Activated CD4-positive, alpha-beta T cell treated with anti-CD3 and anti-CD28 coated beads, Interleukin-2, amount 10 ng/mL, durations not matched to agents 24 days and 14 days (primary cell): ENCODE results near the gene MTMR10. TPM values are rescaled to one million over a fixed set of nuclear protein-coding genes. Genes with fewer than 3 reads are reported as not detected.

Source experiments
- DNase-seq: peaks from one replicate; pipeline ENCODE4 v3.0.0; 2022
- H3K27ac Mint-ChIP-seq: one replicate; pipeline ENCODE4 v1.8.0; 2022; ENCODE audit warnings: mild to moderate bottlenecking, mixed read lengths
- H3K27me3 Mint-ChIP-seq: one replicate; pipeline ENCODE4 v1.8.0; 2022; ENCODE audit warnings: mixed read lengths
- H3K36me3 Mint-ChIP-seq: one replicate; pipeline ENCODE4 v1.8.0; 2022; ENCODE audit warnings: low read depth, mild to moderate bottlenecking, mixed read lengths
- H3K4me1 Mint-ChIP-seq: one replicate; pipeline ENCODE4 v1.8.0; 2021; ENCODE audit warnings: mixed read lengths
- H3K4me3 Mint-ChIP-seq: one replicate; pipeline ENCODE4 v1.8.0; 2022; ENCODE audit warnings: mild to moderate bottlenecking, moderate library complexity, mixed read lengths
- H3K9me3 Mint-ChIP-seq: one replicate; pipeline ENCODE4 v1.8.0; 2021; ENCODE audit warnings: mixed read lengths
- intact Hi-C: fragments of 100-400 bp; cut with micrococcal nuclease; formaldehyde crosslinking; loops from one replicate; pipeline ENCODE4 v1.15.1; 2023
- total RNA-seq: library from RNA; stranded (reverse); gene quantifications from 2 replicates; pipeline ENCODE4 v1.2.3, GENCODE V29; 2022

Gene MTMR10
- total RNA-seq = 11.3 and 12.3 TPM in 2 replicates

DNA sequence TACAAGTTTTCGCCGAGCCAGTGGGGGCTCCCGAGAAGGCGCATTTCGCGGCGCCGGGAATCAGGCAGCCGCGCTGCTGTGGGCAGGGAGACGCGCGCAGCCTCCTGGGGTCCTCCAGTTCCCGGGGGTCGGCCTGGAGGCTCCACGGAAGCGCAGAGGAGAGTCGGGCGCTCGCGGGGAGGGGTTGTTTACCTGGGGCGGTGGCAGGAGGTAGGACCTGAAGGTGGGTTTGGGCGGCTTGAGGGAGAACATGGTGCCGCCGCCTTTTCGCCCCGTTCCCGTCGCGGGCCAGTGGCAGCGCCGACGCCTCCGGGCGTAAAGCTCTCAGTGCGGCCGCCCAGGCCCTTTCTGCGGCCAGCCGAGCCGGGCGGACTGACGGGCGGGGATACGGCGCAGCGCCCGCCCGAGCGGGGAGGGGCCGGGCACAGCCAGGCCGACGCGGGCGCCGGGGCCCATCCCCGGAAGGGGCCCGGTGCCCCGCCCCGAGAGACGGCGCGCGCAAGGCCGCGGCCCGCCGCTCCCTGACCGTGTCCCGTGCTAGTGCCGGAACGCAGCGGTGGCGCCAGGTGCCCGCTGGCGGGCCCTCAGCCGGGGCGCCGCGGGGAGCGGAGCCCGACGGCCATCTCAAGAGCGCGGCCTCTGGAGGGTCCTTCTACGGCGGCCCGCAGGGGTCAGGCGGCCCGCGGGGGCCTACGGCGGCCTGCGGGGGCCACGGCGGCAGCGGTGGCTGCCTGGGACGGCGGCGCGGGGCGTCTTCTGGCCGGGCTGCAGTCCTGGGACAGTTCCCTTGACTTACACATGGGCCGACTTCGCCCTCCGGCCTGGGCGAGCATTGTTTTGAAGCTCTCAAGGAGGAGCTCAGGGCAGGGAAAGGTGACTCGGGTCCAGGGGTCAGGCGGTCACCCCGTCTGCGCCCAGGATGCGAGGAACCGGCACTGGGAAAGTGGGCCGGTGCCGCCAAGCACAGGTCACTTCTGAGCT lies at the start of gene MTMR10:
Gene MTMR10, minus strand, starts transcription at position 374 of the 981 bp plus-strand sequence. Its CDS starts 122 bp downstream, at position 252.
- peaks cover 8% of the 10 kb centered on the region for H3K36me3 Mint-ChIP-seq

GRCh38 chr15:31040611-31041010 lies 49.2 kb upstream of the MTMR10 start:
- H3K9me3 Mint-ChIP-seq = no peaks in the 10 kb centered on the region
- no peak overlapping the region for H3K27ac Mint-ChIP-seq
- H3K4me1 Mint-ChIP-seq = no peaks in the 10 kb centered on the region
- H3K4me3 Mint-ChIP-seq = no peak overlapping the region
- no peak for DNase-seq
- H3K36me3 Mint-ChIP-seq = no peaks in the 10 kb centered on the region
- H3K27me3 Mint-ChIP-seq = peaks cover 10% of the 10 kb centered on the region
- intact Hi-C loops = no loop called here

More for the DNA sequence above, at the start of gene MTMR10:
- H3K4me1 Mint-ChIP-seq = peaks cover 22% of the 10 kb centered on the region
- DNase-seq = peak; percentile 94
- intact Hi-C loops = loop anchor here (1.0 to 5.0 kb wide), 6 partner anchors 87 to 881 kb away; partner anchors contain the start of genes KLF13 and OTUD7A
- peaks cover 14% of the 10 kb centered on the region for H3K27me3 Mint-ChIP-seq
- peak within 1 kb of the TSS; percentile 94 for H3K27ac Mint-ChIP-seq
- no peaks in the 10 kb centered on the region for H3K9me3 Mint-ChIP-seq
- H3K4me3 Mint-ChIP-seq = peak within 1 kb of the TSS; percentile 95

GRCh38 chr15:31039961-31040360 lies 48.5 kb upstream of the MTMR10 start:
- Mint-ChIP-seq H3K27ac (no peak overlapping the region), H3K27me3 (peaks cover 10% of the 10 kb centered on the region), H3K36me3 (no peaks in the 10 kb centered on the region), H3K4me1 (no peaks in the 10 kb centered on the region), H3K9me3 (no peaks in the 10 kb centered on the region), H3K4me3 (no peak overlapping the region)
- no peak for DNase-seq
- intact Hi-C loops = no loop called here

GRCh38 chr15:31037731-31038477 lies 46.5 kb upstream of the MTMR10 start:
- peaks cover 2% of the 10 kb centered on the region for H3K27me3 Mint-ChIP-seq
- intact Hi-C loops = no loop called here
- no peak for DNase-seq
- H3K4me1 Mint-ChIP-seq = no peaks in the 10 kb centered on the region
- no peaks in the 10 kb centered on the region for H3K36me3 Mint-ChIP-seq
- no peak overlapping the region for H3K27ac Mint-ChIP-seq
- no peaks in the 10 kb centered on the region for H3K9me3 Mint-ChIP-seq
- H3K4me3 Mint-ChIP-seq = no peak overlapping the region

DNA sequence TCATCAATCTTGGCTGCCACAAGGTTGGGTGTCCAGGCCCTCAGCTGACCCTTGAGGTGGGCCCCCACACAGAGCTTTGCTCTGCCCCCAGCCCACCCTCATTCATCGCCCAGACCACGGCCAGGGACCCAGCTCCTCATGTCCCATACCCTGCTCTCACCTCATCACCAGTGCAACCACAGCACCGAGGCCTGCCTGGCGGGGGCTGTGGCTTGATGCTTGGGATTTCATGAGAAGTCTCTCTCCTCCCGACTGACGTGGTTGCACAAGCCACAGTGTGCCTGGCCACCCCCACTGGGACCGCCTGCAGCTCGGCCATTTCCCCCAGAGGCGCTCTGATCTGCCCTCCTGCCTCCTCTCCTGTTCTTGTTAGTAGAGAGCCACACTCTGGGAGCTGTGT lies 45.4 kb upstream of the MTMR10 start:
- intact Hi-C loops = no loop called here
- no peak overlapping the region for H3K27ac Mint-ChIP-seq

DNA sequence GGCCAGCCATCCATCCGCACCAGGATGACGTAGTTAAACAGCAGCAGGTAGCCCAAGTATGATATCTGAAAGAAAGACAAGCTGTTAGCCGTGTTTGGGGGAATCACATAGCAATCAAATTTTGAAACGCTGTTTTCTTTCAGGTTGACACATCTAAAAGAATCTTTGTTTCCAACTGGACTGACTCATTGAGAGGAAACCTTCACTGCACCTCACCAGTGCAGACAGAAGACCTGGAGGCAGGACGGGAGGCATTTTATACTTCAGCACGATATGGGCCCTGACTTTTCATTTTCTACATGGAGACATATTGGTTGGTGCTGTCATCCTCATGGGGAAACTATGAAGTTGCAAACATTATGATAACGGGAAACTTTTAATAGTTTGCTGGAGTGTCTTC lies 44.2 kb upstream of the MTMR10 start:
- no peak for DNase-seq
- no peak overlapping the region for H3K4me3 Mint-ChIP-seq
- no peaks in the 10 kb centered on the region for H3K27me3 Mint-ChIP-seq
- H3K36me3 Mint-ChIP-seq = no peaks in the 10 kb centered on the region
- H3K27ac Mint-ChIP-seq = no peak overlapping the region
- intact Hi-C loops = no loop called here
- no peaks in the 10 kb centered on the region for H3K4me1 Mint-ChIP-seq
- no peaks in the 10 kb centered on the region for H3K9me3 Mint-ChIP-seq

More for the DNA sequence above, 45.4 kb upstream of the MTMR10 start:
- H3K36me3 Mint-ChIP-seq = no peaks in the 10 kb centered on the region
- no peak overlapping the region for H3K4me3 Mint-ChIP-seq
- H3K9me3 Mint-ChIP-seq = no peaks in the 10 kb centered on the region
- DNase-seq = no peak
- H3K4me1 Mint-ChIP-seq = no peaks in the 10 kb centered on the region
- peaks cover 2% of the 10 kb centered on the region for H3K27me3 Mint-ChIP-seq

DNA sequence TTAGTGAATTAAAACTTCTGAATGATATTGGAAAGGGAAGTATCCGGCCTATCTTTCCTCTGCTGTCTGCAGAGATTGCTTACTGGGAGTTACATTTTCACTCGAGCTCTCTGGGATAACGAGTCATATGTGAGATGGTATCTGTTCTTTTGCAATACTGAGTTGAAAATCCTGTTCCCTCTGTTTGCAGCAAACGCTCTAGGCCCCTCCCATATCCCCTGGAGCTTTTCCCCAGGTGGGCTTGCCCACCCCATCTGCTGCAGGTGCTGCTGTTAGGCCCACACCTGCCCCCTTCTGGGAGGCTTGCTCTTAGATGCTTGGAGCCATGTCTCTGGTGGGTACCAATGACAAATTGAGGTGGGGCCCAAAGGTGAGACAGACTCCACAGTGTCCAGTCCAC lies 42.7 kb upstream of the MTMR10 start:
- no peak overlapping the region for H3K4me3 Mint-ChIP-seq
- H3K4me1 Mint-ChIP-seq = no peaks in the 10 kb centered on the region
- H3K9me3 Mint-ChIP-seq = no peaks in the 10 kb centered on the region
- H3K27ac Mint-ChIP-seq = no peak overlapping the region
- H3K36me3 Mint-ChIP-seq = no peaks in the 10 kb centered on the region
- peaks cover 4% of the 10 kb centered on the region for H3K27me3 Mint-ChIP-seq
- intact Hi-C loops = no loop called here
- DNase-seq = no peak

GRCh38 chr15:31032961-31033371 lies 41.5 kb upstream of the MTMR10 start:
- Mint-ChIP-seq H3K9me3 (no peaks in the 10 kb centered on the region), H3K27me3 (peaks cover 13% of the 10 kb centered on the region), H3K36me3 (no peaks in the 10 kb centered on the region), H3K4me1 (no peaks in the 10 kb centered on the region), H3K27ac (no peak overlapping the region), H3K4me3 (no peak overlapping the region)
- intact Hi-C loops = no loop called here
- DNase-seq = no peak

DNA sequence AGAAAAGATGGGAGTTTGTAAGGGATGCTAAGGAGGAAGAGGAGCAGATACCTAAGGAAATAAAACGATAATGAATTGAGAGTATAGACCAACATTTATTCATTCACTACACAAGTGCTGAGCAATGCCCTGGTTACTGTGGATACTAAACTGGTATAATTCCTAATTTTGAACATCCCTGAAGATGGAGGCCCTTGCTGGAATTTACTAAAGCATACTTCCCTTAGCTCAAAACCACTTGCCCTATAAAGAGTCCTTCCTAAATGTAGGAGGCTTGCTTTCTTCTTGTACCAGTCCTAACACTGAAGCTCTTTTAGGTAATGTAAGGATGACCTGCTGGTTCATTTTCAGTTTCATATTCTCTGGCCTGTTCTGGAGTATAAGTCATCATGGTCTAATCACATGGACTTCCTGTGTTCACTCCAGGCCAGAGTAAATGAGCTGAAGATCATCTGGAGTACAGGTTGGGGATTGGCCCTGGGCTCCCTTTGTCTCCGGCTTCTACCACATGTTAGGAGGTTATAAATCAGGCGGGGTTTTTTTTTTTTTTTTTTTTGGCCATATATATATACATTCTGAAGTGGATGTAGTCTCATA lies 40.1 kb upstream of the MTMR10 start:
- Mint-ChIP-seq H3K9me3 (no peaks in the 10 kb centered on the region), H3K4me1 (no peaks in the 10 kb centered on the region), H3K36me3 (no peaks in the 10 kb centered on the region), H3K4me3 (no peak overlapping the region), H3K27me3 (peaks cover 21% of the 10 kb centered on the region), H3K27ac (no peak overlapping the region)
- intact Hi-C loops = no loop called here
- peak; percentile 55 for DNase-seq

GRCh38 chr15:31027910-31028578 lies 36.6 kb upstream of the MTMR10 start:
- Mint-ChIP-seq H3K9me3 (no peaks in the 10 kb centered on the region), H3K36me3 (no peaks in the 10 kb centered on the region), H3K27me3 (peaks cover 31% of the 10 kb centered on the region), H3K4me1 (no peaks in the 10 kb centered on the region), H3K27ac (no peak overlapping the region), H3K4me3 (no peak overlapping the region)
- intact Hi-C loops = no loop called here
- no peak for DNase-seq

DNA sequence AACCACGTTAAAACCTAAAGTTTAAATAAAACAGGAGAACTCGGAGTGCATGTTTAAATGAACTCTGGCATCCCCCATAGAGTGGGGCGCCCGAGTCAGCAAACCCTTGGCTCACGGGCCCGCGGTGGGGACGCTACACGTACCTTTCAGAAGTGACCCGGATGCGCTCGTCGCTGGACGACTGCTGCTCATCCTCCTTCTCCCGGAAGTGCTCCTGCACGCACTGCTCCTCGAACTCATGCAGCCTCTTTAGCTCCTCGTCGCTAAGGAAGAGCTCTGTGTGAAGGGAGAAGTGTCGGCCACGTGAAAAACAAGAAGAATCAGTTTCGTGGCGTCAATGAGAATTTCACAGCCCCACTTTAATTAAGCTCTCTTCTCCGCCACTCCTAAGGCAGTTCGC lies 34.6 kb upstream of the MTMR10 start:
- no peaks in the 10 kb centered on the region for H3K9me3 Mint-ChIP-seq
- peaks cover 33% of the 10 kb centered on the region for H3K27me3 Mint-ChIP-seq
- intact Hi-C loops = no loop called here
- H3K4me3 Mint-ChIP-seq = no peak overlapping the region
- H3K27ac Mint-ChIP-seq = no peak overlapping the region
- H3K36me3 Mint-ChIP-seq = no peaks in the 10 kb centered on the region
- H3K4me1 Mint-ChIP-seq = no peaks in the 10 kb centered on the region
- no peak for DNase-seq

DNA sequence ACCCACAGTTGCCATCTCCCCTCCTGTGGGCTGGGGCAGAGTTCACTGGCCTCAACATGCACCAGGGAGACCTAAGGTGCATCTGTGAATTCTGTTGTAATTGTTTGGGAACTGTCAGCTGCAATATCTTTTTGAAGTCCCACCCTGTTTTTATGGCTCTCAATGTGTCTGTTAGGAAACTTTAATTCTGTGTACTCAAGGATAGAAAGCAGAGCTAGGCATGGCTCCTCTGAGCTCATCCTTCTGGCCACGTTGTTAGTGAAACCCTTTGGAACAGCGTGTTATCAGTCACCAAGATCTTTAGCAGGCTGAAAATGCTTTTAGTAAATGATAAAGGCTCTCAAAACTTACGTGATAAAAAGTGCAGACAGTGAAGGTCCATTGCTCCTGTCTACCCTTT lies 33.6 kb upstream of the MTMR10 start:
- no peak overlapping the region for H3K4me3 Mint-ChIP-seq
- H3K27me3 Mint-ChIP-seq = peaks cover 33% of the 10 kb centered on the region
- intact Hi-C loops = no loop called here
- peaks cover 5% of the 10 kb centered on the region for H3K9me3 Mint-ChIP-seq
- no peak overlapping the region for H3K27ac Mint-ChIP-seq
- H3K36me3 Mint-ChIP-seq = no peaks in the 10 kb centered on the region
- no peaks in the 10 kb centered on the region for H3K4me1 Mint-ChIP-seq
- no peak for DNase-seq

DNA sequence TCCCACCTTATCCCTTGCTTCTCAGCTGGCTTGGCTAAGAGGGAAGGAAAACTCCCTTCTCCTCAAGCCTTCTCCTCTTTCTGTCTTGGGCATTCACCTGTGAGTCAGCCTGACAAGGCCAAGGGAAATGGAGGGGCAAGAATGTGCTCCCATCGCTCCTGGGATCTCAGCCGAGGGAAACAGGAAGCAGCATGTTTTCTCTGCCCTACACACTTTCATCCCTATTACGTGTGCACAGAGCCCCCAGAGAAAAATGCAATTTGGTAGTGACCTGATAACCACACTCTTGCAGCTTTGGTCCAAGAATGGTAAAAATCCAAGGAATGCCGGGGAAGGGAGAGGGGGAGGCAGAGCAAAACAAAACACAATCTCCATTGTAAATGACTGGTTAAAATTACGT lies 32.9 kb upstream of the MTMR10 start:
- Mint-ChIP-seq H3K4me1 (no peaks in the 10 kb centered on the region), H3K36me3 (no peaks in the 10 kb centered on the region), H3K4me3 (no peak overlapping the region), H3K9me3 (peaks cover 5% of the 10 kb centered on the region), H3K27me3 (peaks cover 30% of the 10 kb centered on the region), H3K27ac (no peak overlapping the region)
- no peak for DNase-seq
- intact Hi-C loops = no loop called here
